Panc1 (cell line): ENCODE data around the gene GBX1.

Experiments used
- POLR2AphosphoS5 ChIP-seq: IDR thresholded peaks from 2 replicates; pipeline ENCODE4 v1.6.1; 2012; ENCODE audit warnings: mild to moderate bottlenecking, low read depth, low read length, moderate library complexity
- SIN3A ChIP-seq: IDR thresholded peaks from 2 replicates; pipeline ENCODE4 v1.6.1; 2012; ENCODE audit warnings: low read depth, mild to moderate bottlenecking, low read length, moderate library complexity, borderline replicate concordance; ENCODE audit not compliant: insufficient read depth
- TF ChIP-seq, protein P1 (sequence below): fragments of 450-650 bp; IDR thresholded peaks from 2 replicates; pipeline ENCODE4 v1.5.1; 2017; ENCODE audit warnings: mild to moderate bottlenecking

DNA sequence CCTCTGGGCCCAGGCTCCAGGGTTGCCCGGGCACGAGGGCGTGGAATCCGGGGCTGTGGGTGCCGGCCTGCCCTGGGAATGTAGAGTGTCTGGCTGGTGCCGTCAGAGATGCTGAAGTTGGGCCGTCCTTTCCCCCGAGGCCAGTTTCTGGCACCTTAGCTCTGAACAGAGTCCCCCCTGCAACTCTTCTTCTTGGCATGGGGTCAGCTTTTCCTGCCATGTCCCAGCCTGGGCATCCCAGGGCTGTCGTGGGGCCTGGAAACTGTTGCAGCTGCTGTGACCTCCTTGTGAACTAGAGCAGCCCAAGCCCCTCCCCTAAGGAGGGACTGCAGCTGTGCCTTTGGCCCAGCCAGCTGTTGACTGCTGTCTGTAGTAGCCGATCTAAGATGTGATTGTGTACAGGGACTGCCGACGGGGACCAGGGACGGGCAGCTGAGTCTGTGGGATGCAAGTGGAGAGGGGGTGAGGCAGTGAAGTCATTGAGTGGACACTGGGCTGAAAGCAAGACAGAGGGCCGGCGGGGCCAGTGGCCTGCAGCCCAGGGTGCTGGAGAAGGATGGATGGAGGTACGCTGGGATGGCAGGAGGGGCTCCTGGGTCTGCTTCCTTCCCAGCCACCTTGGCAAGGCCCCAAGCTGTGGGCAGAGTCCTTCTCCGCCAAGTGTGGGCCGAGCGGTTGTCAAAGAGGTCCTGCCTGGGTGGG, 35.8 kb downstream of the GBX1 start:
- TF ChIP-seq, protein P1, sequence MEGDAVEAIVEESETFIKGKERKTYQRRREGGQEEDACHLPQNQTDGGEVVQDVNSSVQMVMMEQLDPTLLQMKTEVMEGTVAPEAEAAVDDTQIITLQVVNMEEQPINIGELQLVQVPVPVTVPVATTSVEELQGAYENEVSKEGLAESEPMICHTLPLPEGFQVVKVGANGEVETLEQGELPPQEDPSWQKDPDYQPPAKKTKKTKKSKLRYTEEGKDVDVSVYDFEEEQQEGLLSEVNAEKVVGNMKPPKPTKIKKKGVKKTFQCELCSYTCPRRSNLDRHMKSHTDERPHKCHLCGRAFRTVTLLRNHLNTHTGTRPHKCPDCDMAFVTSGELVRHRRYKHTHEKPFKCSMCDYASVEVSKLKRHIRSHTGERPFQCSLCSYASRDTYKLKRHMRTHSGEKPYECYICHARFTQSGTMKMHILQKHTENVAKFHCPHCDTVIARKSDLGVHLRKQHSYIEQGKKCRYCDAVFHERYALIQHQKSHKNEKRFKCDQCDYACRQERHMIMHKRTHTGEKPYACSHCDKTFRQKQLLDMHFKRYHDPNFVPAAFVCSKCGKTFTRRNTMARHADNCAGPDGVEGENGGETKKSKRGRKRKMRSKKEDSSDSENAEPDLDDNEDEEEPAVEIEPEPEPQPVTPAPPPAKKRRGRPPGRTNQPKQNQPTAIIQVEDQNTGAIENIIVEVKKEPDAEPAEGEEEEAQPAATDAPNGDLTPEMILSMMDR = no peak
- TF ChIP-seq POLR2AphosphoS5 (no peak), SIN3A (no peak)
